ENCODE results near the gene COL5A3. TPM values are rescaled to one million over a fixed set of nuclear protein-coding genes. Genes with fewer than 3 reads are reported as not detected.

Gene COL5A3
- polyA plus RNA-seq, 1 of the 3 experiments (the other 2 are of a cell fraction) = under 0.01 TPM

DNA sequence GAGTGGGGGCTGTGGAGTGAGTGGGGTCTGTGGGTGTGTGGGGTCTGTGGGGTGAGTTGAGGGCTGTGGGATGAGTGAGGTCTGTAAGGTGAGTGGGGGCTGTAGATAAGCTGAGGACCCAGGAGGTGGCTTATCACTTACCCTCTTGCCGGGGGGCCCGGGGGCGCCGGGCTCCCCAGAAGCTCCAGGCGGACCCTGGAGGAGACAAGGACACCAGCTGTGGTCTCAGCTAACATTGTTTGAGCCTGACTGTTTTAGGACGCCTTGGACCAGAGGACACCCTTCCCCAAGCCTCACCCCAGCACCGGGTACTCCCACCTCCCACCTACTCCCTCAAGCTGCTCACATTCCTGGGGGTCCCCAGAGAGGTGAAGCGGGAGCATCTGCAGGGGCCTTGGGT lies 39.8 kb downstream of the COL5A3 start:
- Histone ChIP-seq H3K79me2 (ENCODE audit: insufficient read depth) (no peaks in the 10 kb centered on the region), H3K4me3 (ENCODE audit: low read depth in 2 of 2, low read length in 1 of 2) (no peak overlapping the region), H3K9me3 (no peaks in the 10 kb centered on the region), H3K4me2 (no peak overlapping the region), H3K27me3 (ENCODE audit: insufficient read depth) (peaks cover 25% of the 10 kb centered on the region), H3K4me1 (ENCODE audit: control insufficient read depth in 1 of 2, insufficient read depth in 2 of 2, low read depth in 1 of 2, low read length in 1 of 2) (no peaks in the 10 kb centered on the region), H4K20me1 (ENCODE audit: insufficient read depth) (no peaks in the 10 kb centered on the region), H3K36me3 (replicated peaks in 1 of 2; ENCODE audit: control insufficient read depth in 1 of 2, insufficient read depth in 2 of 2, low read length in 1 of 2) (no peaks in the 10 kb centered on the region), H3K9ac (no peak overlapping the region), H3K27ac (ENCODE audit: low read depth in 2 of 2, low read length in 1 of 2) (no peak overlapping the region), H3F3A (replicated peaks; ENCODE audit: insufficient read depth) (no peaks in the 10 kb centered on the region), H3K9me2 (no peaks in the 10 kb centered on the region), H2AFZ (ENCODE audit: low read depth) (no peak overlapping the region)
- POLR2A ChIA-PET = no interaction called here
- CTCF ChIA-PET = interaction anchor here (1.1 kb wide), 1 partner anchor 58 kb away, joined by 3 read pairs; no protein-coding TSS in a partner anchor
- no peak for DNase-seq
- TF ChIP-seq JUND (IDR thresholded peaks at IDR 0.05) (no peak), TAF1 (IDR thresholded peaks at IDR 0.05; ENCODE audit: borderline replicate concordance, low read depth, low read length) (no peak), RXRA (IDR thresholded peaks at IDR 0.05; ENCODE audit: borderline replicate concordance, low read depth) (no peak), GATA2 (CRISPR knock-in tag; IDR thresholded peaks at IDR 0.05) (no peak), RCOR1 (IDR thresholded peaks at IDR 0.05; ENCODE audit: low read length) (no peak), TCF12 (IDR thresholded peaks at IDR 0.05) (no peak), POLR2AphosphoS5 (IDR thresholded peaks at IDR 0.05; ENCODE audit: low read depth, low read length) (no peak), GABPA (IDR thresholded peaks at IDR 0.05; ENCODE audit: low read depth) (no peak), RAD21 (IDR thresholded peaks at IDR 0.05; ENCODE audit: low read length) (no peak), EZH2phosphoT487 (IDR thresholded peaks at IDR 0.05; ENCODE audit: borderline replicate concordance, low read depth) (no peak), NRF1 (IDR thresholded peaks at IDR 0.05; ENCODE audit: low read depth, low read length) (no peak), CHD2 (IDR thresholded peaks at IDR 0.05; ENCODE audit: low read length, partially characterized antibody) (no peak), FOXM1 (IDR thresholded peaks at IDR 0.05; ENCODE audit: low read depth) (no peak), FOXJ3 (CRISPR knock-in tag; IDR thresholded peaks at IDR 0.05) (no peak), MEF2A (IDR thresholded peaks at IDR 0.05; ENCODE audit: borderline replicate concordance, low read depth) (no peak), FOSL2 (IDR thresholded peaks at IDR 0.05; ENCODE audit: borderline replicate concordance, low read depth) (no peak), SMC3 (IDR thresholded peaks at IDR 0.05; ENCODE audit: low read depth, low read length) (no peak)
- TF ChIP-seq, protein P1, sequence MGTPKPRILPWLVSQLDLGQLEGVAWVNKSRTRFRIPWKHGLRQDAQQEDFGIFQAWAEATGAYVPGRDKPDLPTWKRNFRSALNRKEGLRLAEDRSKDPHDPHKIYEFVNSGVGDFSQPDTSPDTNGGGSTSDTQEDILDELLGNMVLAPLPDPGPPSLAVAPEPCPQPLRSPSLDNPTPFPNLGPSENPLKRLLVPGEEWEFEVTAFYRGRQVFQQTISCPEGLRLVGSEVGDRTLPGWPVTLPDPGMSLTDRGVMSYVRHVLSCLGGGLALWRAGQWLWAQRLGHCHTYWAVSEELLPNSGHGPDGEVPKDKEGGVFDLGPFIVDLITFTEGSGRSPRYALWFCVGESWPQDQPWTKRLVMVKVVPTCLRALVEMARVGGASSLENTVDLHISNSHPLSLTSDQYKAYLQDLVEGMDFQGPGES (IDR thresholded peaks at IDR 0.05; ENCODE audit: low read depth, low read length) = no peak
- TF ChIP-seq, protein P2, sequence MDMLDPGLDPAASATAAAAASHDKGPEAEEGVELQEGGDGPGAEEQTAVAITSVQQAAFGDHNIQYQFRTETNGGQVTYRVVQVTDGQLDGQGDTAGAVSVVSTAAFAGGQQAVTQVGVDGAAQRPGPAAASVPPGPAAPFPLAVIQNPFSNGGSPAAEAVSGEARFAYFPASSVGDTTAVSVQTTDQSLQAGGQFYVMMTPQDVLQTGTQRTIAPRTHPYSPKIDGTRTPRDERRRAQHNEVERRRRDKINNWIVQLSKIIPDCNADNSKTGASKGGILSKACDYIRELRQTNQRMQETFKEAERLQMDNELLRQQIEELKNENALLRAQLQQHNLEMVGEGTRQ (IDR thresholded peaks at IDR 0.05; ENCODE audit: borderline replicate concordance, low read depth, low read length) = no peak
- 11% methylated on average over 7 of the region's 8 CpGs for whole genome bisulfite sequencing (ENCODE audit: low lambda C conversion rate)

DNA sequence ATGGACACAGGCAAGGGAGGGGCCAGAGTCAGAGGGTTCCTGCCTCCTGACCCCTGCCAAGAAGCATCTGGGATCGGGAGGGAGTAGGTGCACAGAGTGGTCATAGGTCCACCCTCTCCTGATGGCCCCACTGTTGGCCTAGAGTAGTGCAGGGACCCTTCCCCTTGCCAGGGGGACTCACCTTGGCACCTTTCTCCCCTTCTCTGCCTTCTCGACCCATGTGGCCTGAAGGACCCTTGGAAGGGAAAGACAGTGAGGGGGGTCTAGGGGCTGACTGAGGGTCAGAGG lies 40.7 kb downstream of the COL5A3 start:
- Histone ChIP-seq H3F3A (replicated peaks; ENCODE audit: insufficient read depth) (no peaks in the 10 kb centered on the region), H3K36me3 (replicated peaks in 1 of 2; ENCODE audit: control insufficient read depth in 1 of 2, insufficient read depth in 2 of 2, low read length in 1 of 2) (no peaks in the 10 kb centered on the region), H4K20me1 (ENCODE audit: insufficient read depth) (no peaks in the 10 kb centered on the region), H3K27ac (ENCODE audit: low read depth in 2 of 2, low read length in 1 of 2) (no peak overlapping the region), H3K4me3 (ENCODE audit: low read depth in 2 of 2, low read length in 1 of 2) (no peak overlapping the region), H3K9me3 (no peaks in the 10 kb centered on the region), H3K4me1 (ENCODE audit: control insufficient read depth in 1 of 2, insufficient read depth in 2 of 2, low read depth in 1 of 2, low read length in 1 of 2) (no peaks in the 10 kb centered on the region), H2AFZ (ENCODE audit: low read depth) (no peak overlapping the region), H3K27me3 (ENCODE audit: insufficient read depth) (peaks cover 34% of the 10 kb centered on the region), H3K9me2 (no peaks in the 10 kb centered on the region), H3K9ac (no peak overlapping the region), H3K4me2 (no peak overlapping the region), H3K79me2 (ENCODE audit: insufficient read depth) (no peaks in the 10 kb centered on the region)
- TF ChIP-seq RFX5 (IDR thresholded peaks at IDR 0.05; ENCODE audit: low read length) (no peak), EP300 (IDR thresholded peaks at IDR 0.05; ENCODE audit: borderline replicate concordance in 1 of 2, low read depth in 1 of 2, low read length in 1 of 2) (no peak), TAF1 (IDR thresholded peaks at IDR 0.05; ENCODE audit: borderline replicate concordance, low read depth, low read length) (no peak), GATA2 (CRISPR knock-in tag; IDR thresholded peaks at IDR 0.05) (no peak), RXRA (IDR thresholded peaks at IDR 0.05; ENCODE audit: borderline replicate concordance, low read depth) (no peak), SMC3 (IDR thresholded peaks at IDR 0.05; ENCODE audit: low read depth, low read length) (no peak), RCOR1 (IDR thresholded peaks at IDR 0.05; ENCODE audit: low read length) (no peak), EZH2phosphoT487 (IDR thresholded peaks at IDR 0.05; ENCODE audit: borderline replicate concordance, low read depth) (no peak)
- TF ChIP-seq, protein P3, sequence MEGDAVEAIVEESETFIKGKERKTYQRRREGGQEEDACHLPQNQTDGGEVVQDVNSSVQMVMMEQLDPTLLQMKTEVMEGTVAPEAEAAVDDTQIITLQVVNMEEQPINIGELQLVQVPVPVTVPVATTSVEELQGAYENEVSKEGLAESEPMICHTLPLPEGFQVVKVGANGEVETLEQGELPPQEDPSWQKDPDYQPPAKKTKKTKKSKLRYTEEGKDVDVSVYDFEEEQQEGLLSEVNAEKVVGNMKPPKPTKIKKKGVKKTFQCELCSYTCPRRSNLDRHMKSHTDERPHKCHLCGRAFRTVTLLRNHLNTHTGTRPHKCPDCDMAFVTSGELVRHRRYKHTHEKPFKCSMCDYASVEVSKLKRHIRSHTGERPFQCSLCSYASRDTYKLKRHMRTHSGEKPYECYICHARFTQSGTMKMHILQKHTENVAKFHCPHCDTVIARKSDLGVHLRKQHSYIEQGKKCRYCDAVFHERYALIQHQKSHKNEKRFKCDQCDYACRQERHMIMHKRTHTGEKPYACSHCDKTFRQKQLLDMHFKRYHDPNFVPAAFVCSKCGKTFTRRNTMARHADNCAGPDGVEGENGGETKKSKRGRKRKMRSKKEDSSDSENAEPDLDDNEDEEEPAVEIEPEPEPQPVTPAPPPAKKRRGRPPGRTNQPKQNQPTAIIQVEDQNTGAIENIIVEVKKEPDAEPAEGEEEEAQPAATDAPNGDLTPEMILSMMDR (IDR thresholded peaks at IDR 0.05) = no peak
- TF ChIP-seq, protein P1 (IDR thresholded peaks at IDR 0.05; ENCODE audit: low read depth, low read length) = no peak
- TF ChIP-seq, protein P4, sequence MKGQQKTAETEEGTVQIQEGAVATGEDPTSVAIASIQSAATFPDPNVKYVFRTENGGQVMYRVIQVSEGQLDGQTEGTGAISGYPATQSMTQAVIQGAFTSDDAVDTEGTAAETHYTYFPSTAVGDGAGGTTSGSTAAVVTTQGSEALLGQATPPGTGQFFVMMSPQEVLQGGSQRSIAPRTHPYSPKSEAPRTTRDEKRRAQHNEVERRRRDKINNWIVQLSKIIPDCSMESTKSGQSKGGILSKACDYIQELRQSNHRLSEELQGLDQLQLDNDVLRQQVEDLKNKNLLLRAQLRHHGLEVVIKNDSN (IDR thresholded peaks at IDR 0.05; ENCODE audit: borderline replicate concordance, low read depth) = no peak
- TF ChIP-seq, protein P5, sequence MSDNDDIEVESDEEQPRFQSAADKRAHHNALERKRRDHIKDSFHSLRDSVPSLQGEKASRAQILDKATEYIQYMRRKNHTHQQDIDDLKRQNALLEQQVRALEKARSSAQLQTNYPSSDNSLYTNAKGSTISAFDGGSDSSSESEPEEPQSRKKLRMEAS (IDR thresholded peaks at IDR 0.05; ENCODE audit: low read depth) = no peak
- ChIA-PET POLR2A (no interaction called here), CTCF (no interaction called here)
- no peak for DNase-seq
- 0% methylated on average over 1 of the region's 2 CpGs for WGBS (ENCODE audit: low lambda C conversion rate)

Measured in SK-N-SH (cell line).